Mucosa of stomach (tissue), 1 donor: ENCODE measurements around the gene CNIH1.

ENCODE experiments used
- H3K27me3 ChIP-seq: one replicate; pipeline ENCODE4 v1.7.0; 2013; ENCODE audit warnings: mild to moderate bottlenecking, low read length; ENCODE audit not compliant: control insufficient read depth, insufficient read depth
- H3K36me3 ChIP-seq: one replicate; pipeline ENCODE4 v1.7.0; 2013; ENCODE audit warnings: low read length; ENCODE audit not compliant: control insufficient read depth, insufficient read depth
- H3K4me1 ChIP-seq: one replicate; pipeline ENCODE4 v1.7.0; 2013; ENCODE audit warnings: mild to moderate bottlenecking, low read length; ENCODE audit not compliant: control insufficient read depth, insufficient read depth
- H3K4me3 ChIP-seq: one replicate; pipeline ENCODE4 v1.7.0; 2013; ENCODE audit warnings: low read length
- H3K9ac ChIP-seq: one replicate; pipeline ENCODE4 v1.7.0; 2013; ENCODE audit warnings: mild to moderate bottlenecking, low read length, moderate library complexity
- H3K9me3 ChIP-seq: one replicate; pipeline ENCODE4 v1.7.0; 2013; ENCODE audit warnings: mild to moderate bottlenecking, low read length, moderate library complexity; ENCODE audit not compliant: control insufficient read depth
- donor health status: Pancreatic carcinoma.

CNIH1 gene

DNA sequence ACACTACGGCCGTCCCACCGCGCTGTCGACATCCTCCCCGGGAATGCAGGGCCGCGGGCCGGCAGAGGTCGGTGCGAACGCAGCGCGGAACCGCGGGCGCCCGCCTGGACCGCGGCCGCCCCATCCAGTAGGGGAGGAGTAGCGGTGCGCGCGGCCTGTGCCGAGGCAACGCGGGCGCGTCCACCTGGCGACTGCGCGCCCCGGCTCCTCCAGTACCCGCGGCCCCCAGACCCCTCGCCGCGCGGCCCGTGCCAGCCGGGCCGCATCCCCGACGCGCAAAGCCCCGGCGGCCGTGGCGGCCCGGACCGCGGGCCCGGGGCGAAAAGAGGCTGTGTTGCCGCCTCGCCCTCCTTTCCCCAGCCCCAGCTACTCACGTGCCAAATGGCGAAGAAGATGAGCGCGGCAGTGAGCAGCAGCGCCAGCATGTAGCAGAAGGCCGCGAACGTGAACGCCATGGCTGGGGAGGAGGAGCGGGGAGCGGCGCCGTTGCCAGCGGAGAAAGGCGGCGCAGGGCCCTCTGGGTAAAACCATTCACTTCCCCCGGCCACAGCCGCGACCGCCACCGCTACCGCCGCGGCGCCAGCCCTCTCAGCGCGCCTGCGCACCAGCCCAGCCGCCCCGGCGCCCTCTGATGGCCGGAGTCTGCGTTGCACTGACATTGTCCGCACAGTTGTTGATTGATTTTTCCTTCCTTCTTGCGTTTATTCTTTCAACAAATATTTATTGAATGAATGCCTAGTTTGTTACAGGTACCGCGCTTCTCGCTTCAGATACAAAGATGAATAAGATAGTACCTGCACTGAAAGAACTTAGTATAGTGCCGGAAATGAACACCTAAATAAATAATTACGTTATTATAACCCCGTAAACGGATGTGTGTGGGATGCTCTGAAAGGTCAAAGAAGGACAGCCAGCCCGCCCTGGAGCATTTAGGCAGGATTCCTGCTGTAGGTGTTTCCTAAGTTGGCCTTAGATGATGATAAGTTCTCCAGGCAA is at the start of gene CNIH1:
CNIH1 (minus strand) TSS at position 502 of the 996 bp plus-strand sequence; CDS start at position 455, 47 bp downstream.
- Histone ChIP-seq H3K9ac (peak within 1 kb of the TSS; percentile 79), H3K4me1 (peaks cover 18% of the 10 kb centered on the region), H3K27me3 (peaks cover 4% of the 10 kb centered on the region), H3K9me3 (no peaks in the 10 kb centered on the region), H3K36me3 (no peaks in the 10 kb centered on the region), H3K4me3 (peak within 1 kb of the TSS; percentile 71)

DNA sequence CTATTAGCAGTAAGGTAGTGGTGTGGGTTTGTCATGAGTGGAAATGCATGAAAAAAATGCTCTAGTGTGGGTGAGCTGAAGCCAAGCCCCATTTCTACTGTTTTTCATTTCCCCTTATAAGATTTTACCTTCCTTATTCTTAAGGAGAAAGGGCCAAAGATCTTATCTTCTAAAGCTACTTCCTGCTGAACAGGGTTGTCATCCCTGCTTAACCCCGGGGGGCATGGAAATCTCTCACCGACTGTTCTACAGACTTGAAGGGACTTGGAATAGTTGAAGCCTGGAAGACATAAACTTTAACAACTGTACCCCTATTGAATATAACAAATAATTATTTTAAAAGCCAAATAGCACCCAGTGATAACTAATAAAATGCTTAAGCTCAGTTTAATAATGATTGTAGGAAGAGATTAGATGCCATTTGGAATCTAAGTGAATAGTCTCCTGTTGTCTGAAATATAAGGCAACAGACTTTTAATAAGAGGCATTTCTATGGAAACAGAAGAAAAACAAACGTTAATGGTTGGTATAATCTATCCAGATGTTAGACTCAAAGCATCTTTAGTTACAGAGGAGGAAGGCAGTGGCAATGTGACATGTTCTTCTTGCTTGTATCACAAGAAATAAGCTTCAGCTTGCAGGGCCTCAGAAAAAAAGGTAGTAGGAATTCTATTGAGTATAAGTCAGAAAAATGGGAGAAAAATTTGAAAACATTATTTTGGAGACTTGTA is 49.4 kb upstream of the CNIH1 start:
- H3K27me3 ChIP-seq: no peaks in the 10 kb centered on the region
- no peak overlapping the region for H3K9ac ChIP-seq
- no peak overlapping the region for H3K4me3 ChIP-seq
- peaks cover 13% of the 10 kb centered on the region for H3K4me1 ChIP-seq
- H3K36me3 ChIP-seq: no peaks in the 10 kb centered on the region
- H3K9me3 ChIP-seq: no peaks in the 10 kb centered on the region

- H3K36me3 ChIP-seq: no peaks in the 10 kb centered on the region
- no peaks in the 10 kb centered on the region for H3K9me3 ChIP-seq
- peak overlapping the region; percentile 98 for H3K9ac ChIP-seq
- no peaks in the 10 kb centered on the region for H3K27me3 ChIP-seq
- H3K4me3 ChIP-seq: no peak overlapping the region
- H3K4me1 ChIP-seq: peaks cover 13% of the 10 kb centered on the region
Measured at GRCh38 chr14:54489731-54490444, 48.7 kb upstream of the CNIH1 start.

- peak overlapping the region; percentile 23 for H3K4me3 ChIP-seq
- peak overlapping the region; percentile 98 for H3K9ac ChIP-seq
- peaks cover 13% of the 10 kb centered on the region for H3K4me1 ChIP-seq
- no peaks in the 10 kb centered on the region for H3K9me3 ChIP-seq
- no peaks in the 10 kb centered on the region for H3K27me3 ChIP-seq
- H3K36me3 ChIP-seq: no peaks in the 10 kb centered on the region
Measured at GRCh38 chr14:54489318-54489683, 48.1 kb upstream of the CNIH1 start.

- Histone ChIP-seq H3K4me1 (peaks cover 13% of the 10 kb centered on the region), H3K36me3 (no peaks in the 10 kb centered on the region), H3K4me3 (peak within 1 kb of the TSS; percentile 83)
Measured at GRCh38 chr14:54488646-54489317, 47.6 kb upstream of the CNIH1 start, which contains the start of gene GMFB. Gene GMFB (minus strand): TSS chr14:54488980. CDS start chr14:54488927, 53 bp downstream.

DNA sequence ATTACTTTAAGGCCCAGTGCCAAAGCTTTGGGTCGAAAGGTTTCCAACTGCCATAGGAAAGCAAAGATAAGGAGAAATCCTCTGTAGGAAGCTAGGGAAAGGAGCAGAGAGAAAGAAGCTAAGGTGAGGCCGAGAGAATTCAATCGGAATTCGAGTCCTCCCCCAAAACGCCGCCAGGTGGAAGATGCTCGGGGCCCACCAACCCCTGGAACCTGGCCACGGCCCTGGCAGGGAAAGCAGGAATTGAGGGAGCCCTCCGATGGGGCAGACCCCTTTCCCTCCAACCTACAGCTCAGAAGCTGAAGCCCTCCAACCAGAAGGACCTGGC is 47.1 kb upstream of the CNIH1 start:
- H3K36me3 ChIP-seq: no peaks in the 10 kb centered on the region
- no peaks in the 10 kb centered on the region for H3K9me3 ChIP-seq
- H3K9ac ChIP-seq: peak overlapping the region; percentile 98
- peak overlapping the region; percentile 83 for H3K4me3 ChIP-seq
- H3K4me1 ChIP-seq: peaks cover 13% of the 10 kb centered on the region
- no peaks in the 10 kb centered on the region for H3K27me3 ChIP-seq

More at GRCh38 chr14:54488646-54489317, 47.6 kb upstream of the CNIH1 start, which contains the start of gene GMFB:
- Histone ChIP-seq H3K9me3 (no peaks in the 10 kb centered on the region), H3K9ac (peak within 1 kb of the TSS; percentile 98), H3K27me3 (no peaks in the 10 kb centered on the region)

DNA sequence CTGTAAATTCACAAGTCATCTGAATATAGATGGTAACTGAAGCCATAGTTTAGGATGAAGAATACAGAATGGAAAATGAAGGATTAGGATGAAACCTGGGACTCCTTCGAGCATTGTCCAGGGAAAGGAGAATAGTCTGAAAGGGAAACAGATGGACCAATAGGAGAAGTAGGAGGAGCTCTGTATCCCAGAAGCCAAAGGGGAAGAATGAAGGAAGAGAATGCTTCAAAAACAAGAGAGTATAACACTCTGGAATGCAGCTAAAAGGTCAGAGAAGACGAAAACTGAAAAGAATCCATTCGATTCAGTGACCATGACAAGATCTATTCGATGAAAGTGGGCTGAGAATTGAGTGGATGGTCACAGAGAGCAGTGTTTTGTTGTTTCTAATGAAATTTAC is 46.6 kb upstream of the CNIH1 start:
- Histone ChIP-seq H3K9me3 (no peaks in the 10 kb centered on the region), H3K4me1 (peaks cover 13% of the 10 kb centered on the region), H3K27me3 (no peaks in the 10 kb centered on the region), H3K36me3 (no peaks in the 10 kb centered on the region), H3K9ac (peak overlapping the region; percentile 98), H3K4me3 (peak overlapping the region; percentile 83)

DNA sequence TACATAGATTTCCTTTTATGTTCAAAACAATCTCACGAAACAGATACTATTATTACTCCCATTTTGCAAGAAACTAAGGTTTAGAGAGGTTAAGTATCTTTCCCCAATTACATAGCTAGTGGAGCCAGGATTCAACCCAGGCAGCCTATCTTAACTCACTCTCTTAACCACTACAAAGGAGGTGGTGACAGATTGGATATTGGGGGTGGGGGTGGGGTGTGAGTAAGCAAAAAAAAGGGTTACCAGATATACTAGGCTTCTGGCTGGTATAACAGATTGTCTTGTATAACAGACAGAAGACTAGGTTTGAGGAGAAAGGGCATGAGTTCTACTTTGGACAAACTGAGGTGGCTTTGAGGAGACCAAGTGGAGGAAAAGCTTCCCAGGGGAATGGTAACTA is 45.5 kb upstream of the CNIH1 start:
- no peaks in the 10 kb centered on the region for H3K36me3 ChIP-seq
- H3K4me1 ChIP-seq: peaks cover 13% of the 10 kb centered on the region
- no peak overlapping the region for H3K4me3 ChIP-seq
- no peaks in the 10 kb centered on the region for H3K27me3 ChIP-seq
- H3K9me3 ChIP-seq: no peaks in the 10 kb centered on the region
- no peak overlapping the region for H3K9ac ChIP-seq

- Histone ChIP-seq H3K27me3 (no peaks in the 10 kb centered on the region), H3K9ac (no peak overlapping the region), H3K9me3 (no peaks in the 10 kb centered on the region), H3K4me3 (no peak overlapping the region), H3K4me1 (peaks cover 7% of the 10 kb centered on the region), H3K36me3 (no peaks in the 10 kb centered on the region)
Measured at GRCh38 chr14:54483846-54484245, 42.7 kb upstream of the CNIH1 start.

DNA sequence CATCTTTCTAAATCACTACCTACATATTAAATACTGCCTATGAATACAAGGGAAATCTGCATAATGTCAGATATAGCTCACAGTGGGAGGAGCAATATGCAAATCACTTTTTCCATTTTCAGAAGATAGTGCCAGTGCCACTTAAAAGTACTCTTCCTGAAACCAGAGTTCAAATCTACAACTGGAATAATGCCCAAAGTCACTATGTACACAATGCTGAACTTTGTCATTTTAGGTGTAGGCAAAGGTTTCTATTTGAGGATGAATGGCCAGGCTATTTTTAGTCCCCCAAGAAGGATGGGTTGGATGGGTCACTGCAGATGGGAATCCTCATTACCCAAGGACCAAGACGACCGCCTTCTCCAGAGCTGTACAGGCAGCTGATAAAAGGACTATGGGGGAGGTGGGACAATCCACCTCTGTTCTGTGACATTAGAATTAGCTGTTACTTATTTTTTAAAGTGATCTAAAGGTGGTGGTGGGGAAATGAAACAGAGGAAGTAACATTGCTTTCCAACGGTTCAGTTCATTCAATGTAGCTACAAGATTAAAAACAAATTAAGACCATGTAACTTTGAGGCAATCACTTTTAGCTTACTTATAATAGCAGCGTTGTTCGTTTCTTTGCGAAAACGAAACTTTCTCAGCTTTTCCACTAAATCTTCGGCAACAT is 42.0 kb upstream of the CNIH1 start:
- H3K36me3 ChIP-seq: no peaks in the 10 kb centered on the region
- peaks cover 7% of the 10 kb centered on the region for H3K4me1 ChIP-seq
- H3K9me3 ChIP-seq: no peaks in the 10 kb centered on the region
- H3K4me3 ChIP-seq: no peak overlapping the region
- H3K27me3 ChIP-seq: no peaks in the 10 kb centered on the region
- H3K9ac ChIP-seq: no peak overlapping the region

- Histone ChIP-seq H3K4me3 (no peak overlapping the region), H3K9me3 (no peaks in the 10 kb centered on the region), H3K4me1 (no peaks in the 10 kb centered on the region), H3K36me3 (no peaks in the 10 kb centered on the region), H3K9ac (no peak overlapping the region), H3K27me3 (no peaks in the 10 kb centered on the region)
Measured at GRCh38 chr14:54481695-54482094, 40.5 kb upstream of the CNIH1 start.
